HG02870 (cell line): ENCODE results near the gene RNF227.
"Not testable (repeated sequence)": the region's sequence is repeated elsewhere in the genome, so short reads cannot be mapped to it uniquely, and the experiment has no call there.

Experiments used
- ATAC-seq: cut with Tn5 transposase; IDR thresholded peaks from one replicate; pipeline ENCODE4 v1.9.1; 2021; ENCODE audit warnings: mild to moderate bottlenecking, moderate library complexity; ENCODE audit not compliant: unreplicated experiment

The RNF227 gene

GRCh38 chr17:7915611-7916384 lies at the start of gene RNF227:
Gene RNF227 (minus strand): TSS chr17:7916289. CDS start chr17:7916195, 94 bp downstream.
- ATAC-seq = peak; percentile 75

GRCh38 chr17:7961421-7961820 lies 45.3 kb upstream of the RNF227 start:
- ATAC-seq = no peak

- no peak for ATAC-seq
Measured at GRCh38 chr17:7959503-7960253, 43.6 kb upstream of the RNF227 start.

- no peak for ATAC-seq
Measured at GRCh38 chr17:7956228-7956965, 40.3 kb upstream of the RNF227 start.

- no peak for ATAC-seq
Measured at GRCh38 chr17:7955414-7956227, 39.5 kb upstream of the RNF227 start.

GRCh38 chr17:7953266-7953665 lies 37.2 kb upstream of the RNF227 start:
- ATAC-seq = not testable (repeated sequence)

GRCh38 chr17:7951143-7951792 lies 35.2 kb upstream of the RNF227 start:
- ATAC-seq = no peak

GRCh38 chr17:7950578-7950977 lies 34.5 kb upstream of the RNF227 start:
- ATAC-seq = no peak

GRCh38 chr17:7947651-7948050 lies 31.6 kb upstream of the RNF227 start:
- no peak for ATAC-seq

GRCh38 chr17:7946441-7946840 lies 30.4 kb upstream of the RNF227 start:
- no peak for ATAC-seq

GRCh38 chr17:7945651-7946050 lies 29.6 kb upstream of the RNF227 start:
- no peak for ATAC-seq

GRCh38 chr17:7944326-7944725 lies 28.2 kb upstream of the RNF227 start:
- no peak for ATAC-seq

GRCh38 chr17:7943291-7943690 lies 27.2 kb upstream of the RNF227 start:
- no peak for ATAC-seq

GRCh38 chr17:7940743-7941142 lies 24.7 kb upstream of the RNF227 start:
- no peak for ATAC-seq

- no peak for ATAC-seq
Measured at GRCh38 chr17:7940034-7940433, 23.9 kb upstream of the RNF227 start.

- no peak for ATAC-seq
Measured at GRCh38 chr17:7935859-7936258, 19.8 kb upstream of the RNF227 start.

GRCh38 chr17:7932949-7933348 lies 16.9 kb upstream of the RNF227 start:
- no peak for ATAC-seq

- ATAC-seq = no peak
Measured at GRCh38 chr17:7932483-7932891, 16.4 kb upstream of the RNF227 start.

- ATAC-seq = peak; percentile 96
Measured at GRCh38 chr17:7931709-7932482, 15.8 kb upstream of the RNF227 start, which contains the start of the genes CNTROB and TRAPPC1. Gene CNTROB (plus strand): TSS chr17:7932206. CDS start chr17:7933080, 874 bp downstream. Gene TRAPPC1 (minus strand): TSS chr17:7931946. CDS start chr17:7931829, 117 bp downstream.
